ENCODE measurements around the gene RALGAPA2.

The RALGAPA2 gene

GRCh38 chr20:20396794-20397193 is 315.6 kb downstream of the RALGAPA2 start:
- no peak for ATAC-seq
- TF ChIP-seq ESRRG (CRISPR knock-in tag; IDR thresholded peaks at IDR 0.05), result no peak
- no peak for TF ChIP-seq ZC3H10 (CRISPR knock-in tag; IDR thresholded peaks at IDR 0.05)
- TF ChIP-seq ZFP3 (CRISPR knock-in tag; IDR thresholded peaks at IDR 0.05), result no peak
- TF ChIP-seq ZNF70 (CRISPR knock-in tag; IDR thresholded peaks at IDR 0.05), result no peak
- TF ChIP-seq, protein P1, sequence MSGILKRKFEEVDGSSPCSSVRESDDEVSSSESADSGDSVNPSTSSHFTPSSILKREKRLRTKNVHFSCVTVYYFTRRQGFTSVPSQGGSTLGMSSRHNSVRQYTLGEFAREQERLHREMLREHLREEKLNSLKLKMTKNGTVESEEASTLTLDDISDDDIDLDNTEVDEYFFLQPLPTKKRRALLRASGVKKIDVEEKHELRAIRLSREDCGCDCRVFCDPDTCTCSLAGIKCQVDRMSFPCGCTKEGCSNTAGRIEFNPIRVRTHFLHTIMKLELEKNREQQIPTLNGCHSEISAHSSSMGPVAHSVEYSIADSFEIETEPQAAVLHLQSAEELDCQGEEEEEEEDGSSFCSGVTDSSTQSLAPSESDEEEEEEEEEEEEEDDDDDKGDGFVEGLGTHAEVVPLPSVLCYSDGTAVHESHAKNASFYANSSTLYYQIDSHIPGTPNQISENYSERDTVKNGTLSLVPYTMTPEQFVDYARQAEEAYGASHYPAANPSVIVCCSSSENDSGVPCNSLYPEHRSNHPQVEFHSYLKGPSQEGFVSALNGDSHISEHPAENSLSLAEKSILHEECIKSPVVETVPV (CRISPR knock-in tag; IDR thresholded peaks at IDR 0.05), result no peak
- TF ChIP-seq PATZ1 (CRISPR knock-in tag; IDR thresholded peaks at IDR 0.05; ENCODE audit: borderline replicate concordance), result no peak
- no peak for TF ChIP-seq CSDC2 (CRISPR knock-in tag; IDR thresholded peaks at IDR 0.05)
- no peak for TF ChIP-seq OSR1 (CRISPR knock-in tag; IDR thresholded peaks at IDR 0.05)
- no peak for TF ChIP-seq ZNF8 (CRISPR knock-in tag; IDR thresholded peaks at IDR 0.05)
- no peak for TF ChIP-seq ZFP30 (CRISPR knock-in tag; IDR thresholded peaks at IDR 0.05)
- TF ChIP-seq CREB5 (CRISPR knock-in tag; IDR thresholded peaks at IDR 0.05; ENCODE audit: low read depth), result no peak
- TF ChIP-seq TOX (CRISPR knock-in tag; IDR thresholded peaks at IDR 0.05; ENCODE audit: borderline replicate concordance), result no peak
- TF ChIP-seq SNAI2 (CRISPR knock-in tag; IDR thresholded peaks at IDR 0.05), result no peak
- TF ChIP-seq BACH2 (CRISPR knock-in tag; IDR thresholded peaks at IDR 0.05; ENCODE audit: borderline replicate concordance), result no peak
- TF ChIP-seq, protein P2, sequence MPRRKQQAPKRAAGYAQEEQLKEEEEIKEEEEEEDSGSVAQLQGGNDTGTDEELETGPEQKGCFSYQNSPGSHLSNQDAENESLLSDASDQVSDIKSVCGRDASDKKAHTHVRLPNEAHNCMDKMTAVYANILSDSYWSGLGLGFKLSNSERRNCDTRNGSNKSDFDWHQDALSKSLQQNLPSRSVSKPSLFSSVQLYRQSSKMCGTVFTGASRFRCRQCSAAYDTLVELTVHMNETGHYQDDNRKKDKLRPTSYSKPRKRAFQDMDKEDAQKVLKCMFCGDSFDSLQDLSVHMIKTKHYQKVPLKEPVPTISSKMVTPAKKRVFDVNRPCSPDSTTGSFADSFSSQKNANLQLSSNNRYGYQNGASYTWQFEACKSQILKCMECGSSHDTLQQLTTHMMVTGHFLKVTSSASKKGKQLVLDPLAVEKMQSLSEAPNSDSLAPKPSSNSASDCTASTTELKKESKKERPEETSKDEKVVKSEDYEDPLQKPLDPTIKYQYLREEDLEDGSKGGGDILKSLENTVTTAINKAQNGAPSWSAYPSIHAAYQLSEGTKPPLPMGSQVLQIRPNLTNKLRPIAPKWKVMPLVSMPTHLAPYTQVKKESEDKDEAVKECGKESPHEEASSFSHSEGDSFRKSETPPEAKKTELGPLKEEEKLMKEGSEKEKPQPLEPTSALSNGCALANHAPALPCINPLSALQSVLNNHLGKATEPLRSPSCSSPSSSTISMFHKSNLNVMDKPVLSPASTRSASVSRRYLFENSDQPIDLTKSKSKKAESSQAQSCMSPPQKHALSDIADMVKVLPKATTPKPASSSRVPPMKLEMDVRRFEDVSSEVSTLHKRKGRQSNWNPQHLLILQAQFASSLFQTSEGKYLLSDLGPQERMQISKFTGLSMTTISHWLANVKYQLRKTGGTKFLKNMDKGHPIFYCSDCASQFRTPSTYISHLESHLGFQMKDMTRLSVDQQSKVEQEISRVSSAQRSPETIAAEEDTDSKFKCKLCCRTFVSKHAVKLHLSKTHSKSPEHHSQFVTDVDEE (CRISPR knock-in tag; IDR thresholded peaks at IDR 0.05), result no peak
- TF ChIP-seq ARNTL (CRISPR knock-in tag; IDR thresholded peaks at IDR 0.05; ENCODE audit: borderline replicate concordance, low read depth), result no peak
- TF ChIP-seq RARB (CRISPR knock-in tag; IDR thresholded peaks at IDR 0.05), result no peak
- no peak for TF ChIP-seq GLIS3 (CRISPR knock-in tag; IDR thresholded peaks at IDR 0.05)
- no peak for TF ChIP-seq ISL1 (CRISPR knock-in tag; IDR thresholded peaks at IDR 0.05)
- TF ChIP-seq ZNF565 (CRISPR knock-in tag; conservative IDR thresholded peaks at IDR 0.05; ENCODE audit: low read depth), result no peak

GRCh38 chr20:20395903-20396568 is 316.4 kb downstream of the RALGAPA2 start:
- no peak for TF ChIP-seq ZNF565 (CRISPR knock-in tag; conservative IDR thresholded peaks at IDR 0.05; ENCODE audit: low read depth)
- TF ChIP-seq RARB (CRISPR knock-in tag; IDR thresholded peaks at IDR 0.05), result no peak
- no peak for TF ChIP-seq ZNF70 (CRISPR knock-in tag; IDR thresholded peaks at IDR 0.05)
- no peak for TF ChIP-seq ZC3H10 (CRISPR knock-in tag; IDR thresholded peaks at IDR 0.05)
- no peak for TF ChIP-seq BACH2 (CRISPR knock-in tag; IDR thresholded peaks at IDR 0.05; ENCODE audit: borderline replicate concordance)
- TF ChIP-seq ARNTL (CRISPR knock-in tag; IDR thresholded peaks at IDR 0.05; ENCODE audit: borderline replicate concordance, low read depth), result no peak
- TF ChIP-seq ISL1 (CRISPR knock-in tag; IDR thresholded peaks at IDR 0.05), result no peak
- no peak for TF ChIP-seq ZFP30 (CRISPR knock-in tag; IDR thresholded peaks at IDR 0.05)
- TF ChIP-seq, protein P1 (CRISPR knock-in tag; IDR thresholded peaks at IDR 0.05), result no peak
- TF ChIP-seq, protein P2 (CRISPR knock-in tag; IDR thresholded peaks at IDR 0.05), result no peak
- no peak for TF ChIP-seq PPARA (CRISPR knock-in tag; IDR thresholded peaks at IDR 0.05; ENCODE audit: borderline replicate concordance)
- TF ChIP-seq TOX (CRISPR knock-in tag; IDR thresholded peaks at IDR 0.05; ENCODE audit: borderline replicate concordance), result no peak
- no peak for TF ChIP-seq ZFP3 (CRISPR knock-in tag; IDR thresholded peaks at IDR 0.05)
- TF ChIP-seq GLIS3 (CRISPR knock-in tag; IDR thresholded peaks at IDR 0.05), result no peak
- ATAC-seq, result no peak
